ENCODE results near the gene GRID1. TPM values are rescaled to one million over a fixed set of nuclear protein-coding genes. Genes with fewer than 3 reads are reported as not detected.
A peak's percentile ranks its signal among the peaks of the same experiment; 100 is the strongest.

GRID1 gene
- total and polyA plus RNA-seq, 10 donors = 0.06 to 0.42 (median 0.15) TPM; not detected in 4

DNA sequence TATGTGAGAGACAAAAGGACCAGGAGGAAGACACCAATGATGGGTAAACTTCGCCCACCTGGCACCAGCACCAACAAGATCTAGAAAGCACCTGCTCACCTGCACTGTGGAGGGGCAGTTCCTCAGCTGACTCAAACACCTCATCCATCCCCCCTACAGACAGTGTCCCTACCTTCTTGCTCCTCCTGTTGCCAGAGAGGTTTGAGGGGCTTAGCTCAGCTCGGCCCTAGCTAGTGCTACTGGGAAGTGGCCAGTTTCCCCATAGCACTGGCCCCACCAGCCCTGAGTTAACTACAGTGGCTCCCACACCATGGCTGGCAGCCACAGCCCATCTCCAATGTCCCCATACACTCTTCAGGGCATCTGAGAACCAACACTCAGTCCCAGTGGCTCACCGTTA, 70.8 kb downstream of the GRID1 start:
- Histone ChIP-seq H3K27me3 (replicated peaks in 1 of 7) (peaks cover 0 to 30% (median 0%) of the 10 kb centered on the region in 7 donors), H3K4me1 (no peaks in the 10 kb centered on the region), H3K4me3 (no peak overlapping the region), H3K9me3 (no peaks in the 10 kb centered on the region), H3K27ac (no peak overlapping the region), H3K36me3 (no peaks in the 10 kb centered on the region)
- 76 to 88% (median 81%) methylated on average over 3 of the region's 3 CpGs for WGBS, 5 donors
- intact Hi-C loops (cut with DNase I; ENCODE audit: low total_unique reads) = no loop called here
- TF ChIP-seq, protein P1, sequence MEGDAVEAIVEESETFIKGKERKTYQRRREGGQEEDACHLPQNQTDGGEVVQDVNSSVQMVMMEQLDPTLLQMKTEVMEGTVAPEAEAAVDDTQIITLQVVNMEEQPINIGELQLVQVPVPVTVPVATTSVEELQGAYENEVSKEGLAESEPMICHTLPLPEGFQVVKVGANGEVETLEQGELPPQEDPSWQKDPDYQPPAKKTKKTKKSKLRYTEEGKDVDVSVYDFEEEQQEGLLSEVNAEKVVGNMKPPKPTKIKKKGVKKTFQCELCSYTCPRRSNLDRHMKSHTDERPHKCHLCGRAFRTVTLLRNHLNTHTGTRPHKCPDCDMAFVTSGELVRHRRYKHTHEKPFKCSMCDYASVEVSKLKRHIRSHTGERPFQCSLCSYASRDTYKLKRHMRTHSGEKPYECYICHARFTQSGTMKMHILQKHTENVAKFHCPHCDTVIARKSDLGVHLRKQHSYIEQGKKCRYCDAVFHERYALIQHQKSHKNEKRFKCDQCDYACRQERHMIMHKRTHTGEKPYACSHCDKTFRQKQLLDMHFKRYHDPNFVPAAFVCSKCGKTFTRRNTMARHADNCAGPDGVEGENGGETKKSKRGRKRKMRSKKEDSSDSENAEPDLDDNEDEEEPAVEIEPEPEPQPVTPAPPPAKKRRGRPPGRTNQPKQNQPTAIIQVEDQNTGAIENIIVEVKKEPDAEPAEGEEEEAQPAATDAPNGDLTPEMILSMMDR (IDR thresholded peaks at IDR 0.05 in 8 of 11, conservative IDR thresholded peaks at IDR 0.05 in 3 of 11) = no peak
- TF ChIP-seq POLR2A (IDR thresholded peaks at IDR 0.05) (no peak), POLR2AphosphoS5 (IDR thresholded peaks at IDR 0.05) (no peak)
- peak; percentile 60 for DNase-seq

DNA sequence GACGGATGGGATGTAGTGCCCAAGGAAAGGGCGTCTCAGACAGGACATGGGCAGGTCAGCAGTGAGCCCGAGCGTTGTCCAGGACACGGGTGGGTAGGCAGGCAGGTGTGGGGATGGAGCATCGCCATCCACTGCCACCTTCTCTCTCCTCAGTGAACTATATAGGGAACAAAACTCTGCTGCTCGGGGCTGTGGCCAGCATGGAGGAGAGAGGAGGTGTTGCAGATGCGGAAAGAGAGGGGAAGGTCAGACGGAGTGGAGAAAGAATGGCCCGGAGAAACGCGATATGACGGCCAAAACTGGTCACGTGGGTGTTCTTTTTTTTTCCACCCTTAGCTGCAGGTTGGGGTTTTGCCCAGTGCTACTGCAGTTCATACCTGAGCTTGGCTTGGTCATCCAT, 71.2 kb downstream of the GRID1 start:
- no peak overlapping the region for H3K4me3 ChIP-seq
- no peaks in the 10 kb centered on the region for H3K36me3 ChIP-seq
- no peak overlapping the region for H3K27ac ChIP-seq
- no peak for TF ChIP-seq POLR2A (IDR thresholded peaks at IDR 0.05)
- TF ChIP-seq, protein P1 (IDR thresholded peaks at IDR 0.05 in 8 of 11, conservative IDR thresholded peaks at IDR 0.05 in 3 of 11) = no peak
- no peak for TF ChIP-seq POLR2AphosphoS5 (IDR thresholded peaks at IDR 0.05)
- peak; percentile 49 for DNase-seq
- peaks cover 0 to 26% (median 0%) of the 10 kb centered on the region in 7 donors for H3K27me3 ChIP-seq (replicated peaks in 1 of 7)
- 84 to 87% (median 87%) methylated on average over 14 of the region's 14 CpGs for WGBS, 5 donors
- no peaks in the 10 kb centered on the region for H3K4me1 ChIP-seq
- H3K9me3 ChIP-seq = no peaks in the 10 kb centered on the region
- intact Hi-C loops (cut with DNase I; ENCODE audit: low total_unique reads) = no loop called here

GRCh38 chr10:86294346-86295265, 72.0 kb downstream of the GRID1 start:
- TF ChIP-seq POLR2AphosphoS5 (IDR thresholded peaks at IDR 0.05) = no peak
- TF ChIP-seq, protein P1 (IDR thresholded peaks at IDR 0.05 in 8 of 11, conservative IDR thresholded peaks at IDR 0.05 in 3 of 11) = no peak
- no peak for TF ChIP-seq POLR2A (IDR thresholded peaks at IDR 0.05)
- Histone ChIP-seq H3K27ac (no peak overlapping the region), H3K4me3 (no peak overlapping the region), H3K36me3 (no peaks in the 10 kb centered on the region), H3K27me3 (replicated peaks in 1 of 7) (peaks cover 0 to 21% (median 0%) of the 10 kb centered on the region in 7 donors), H3K9me3 (no peaks in the 10 kb centered on the region), H3K4me1 (no peaks in the 10 kb centered on the region)
- 75 to 81% (median 81%) methylated on average over 16 of the region's 16 CpGs for WGBS, 5 donors
- peak; percentile 49 for DNase-seq
- intact Hi-C loops (cut with DNase I; ENCODE audit: low total_unique reads) = no loop called here

- WGBS, 5 donors = 38 to 51% (median 45%) methylated on average over 2 of the region's 2 CpGs
- Histone ChIP-seq H3K4me3 (no peak overlapping the region), H3K27ac (no peak overlapping the region), H3K9me3 (no peaks in the 10 kb centered on the region), H3K27me3 (replicated peaks in 1 of 7) (peaks cover 0 to 21% (median 0%) of the 10 kb centered on the region in 7 donors), H3K4me1 (no peaks in the 10 kb centered on the region), H3K36me3 (no peaks in the 10 kb centered on the region)
- DNase-seq = no peak
- intact Hi-C loops (cut with DNase I; ENCODE audit: low total_unique reads) = no loop called here
- TF ChIP-seq POLR2A (IDR thresholded peaks at IDR 0.05) (no peak), POLR2AphosphoS5 (IDR thresholded peaks at IDR 0.05) (no peak)
- TF ChIP-seq, protein P1 (IDR thresholded peaks at IDR 0.05 in 8 of 11, conservative IDR thresholded peaks at IDR 0.05 in 3 of 11) = no peak
Observed at GRCh38 chr10:86293396-86293791, 73.2 kb downstream of the GRID1 start.
